Stimulated activated CD4-positive, alpha-beta T cell treated with anti-CD3 and anti-CD28 coated beads, Interleukin-4, amount 100 ng/mL, for 48 hours (primary cell): ENCODE measurements around the gene IL26.

Experiments used
- DNase-seq, 2 donors: peaks; one replicate each; pipeline ENCODE4 v3.0.0-alpha.2; 2020; ENCODE audit warnings: low read depth in 2 of 2

IL26 gene

DNA sequence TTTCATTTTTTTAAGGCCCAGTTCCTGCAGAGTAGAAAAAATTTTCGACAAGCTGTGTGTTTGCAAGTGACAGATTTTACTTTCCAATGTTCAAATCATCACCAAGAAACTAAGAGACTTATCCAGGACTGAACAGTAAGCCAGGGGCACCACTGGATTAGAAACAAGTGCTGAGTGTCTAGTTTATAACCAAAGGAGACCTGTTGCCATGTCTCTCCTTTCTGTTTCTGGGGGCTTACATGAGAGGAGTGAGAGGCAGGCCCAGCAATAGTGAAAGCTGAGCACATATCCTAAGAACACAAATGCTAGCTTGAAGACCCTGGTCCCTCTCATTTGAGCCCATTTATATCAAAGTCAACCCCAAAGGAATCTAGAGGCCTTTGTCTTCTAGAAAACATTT lies 69.0 kb downstream of the IL26 start:
- DNase-seq: no peak

GRCh38 chr12:68154779-68155178 lies 70.8 kb downstream of the IL26 start:
- no peak for DNase-seq
